T-helper 1 cell treated with Interleukin-12 subunit alpha and Interleukin-12 subunit beta and Interleukin-4 antibody, amounts not matched to agents 30 ng/mL and 1 ng/mL, for 36 hours (primary cell): ENCODE results near the gene DKC1. TPM values are rescaled to one million over a fixed set of nuclear protein-coding genes. Genes with fewer than 3 reads are reported as not detected.

ENCODE experiments used
- intact Hi-C: fragments of 100-400 bp; cut with micrococcal nuclease; formaldehyde crosslinking; loops from one replicate; pipeline ENCODE4 v1.15.1; 2024
- total RNA-seq: library from RNA; stranded (reverse); gene quantifications from 2 replicates; pipeline ENCODE4 v1.2.3, GENCODE V29; 2022

DKC1 gene
- 80.4 and 86.0 TPM in 2 replicates for total RNA-seq

DNA sequence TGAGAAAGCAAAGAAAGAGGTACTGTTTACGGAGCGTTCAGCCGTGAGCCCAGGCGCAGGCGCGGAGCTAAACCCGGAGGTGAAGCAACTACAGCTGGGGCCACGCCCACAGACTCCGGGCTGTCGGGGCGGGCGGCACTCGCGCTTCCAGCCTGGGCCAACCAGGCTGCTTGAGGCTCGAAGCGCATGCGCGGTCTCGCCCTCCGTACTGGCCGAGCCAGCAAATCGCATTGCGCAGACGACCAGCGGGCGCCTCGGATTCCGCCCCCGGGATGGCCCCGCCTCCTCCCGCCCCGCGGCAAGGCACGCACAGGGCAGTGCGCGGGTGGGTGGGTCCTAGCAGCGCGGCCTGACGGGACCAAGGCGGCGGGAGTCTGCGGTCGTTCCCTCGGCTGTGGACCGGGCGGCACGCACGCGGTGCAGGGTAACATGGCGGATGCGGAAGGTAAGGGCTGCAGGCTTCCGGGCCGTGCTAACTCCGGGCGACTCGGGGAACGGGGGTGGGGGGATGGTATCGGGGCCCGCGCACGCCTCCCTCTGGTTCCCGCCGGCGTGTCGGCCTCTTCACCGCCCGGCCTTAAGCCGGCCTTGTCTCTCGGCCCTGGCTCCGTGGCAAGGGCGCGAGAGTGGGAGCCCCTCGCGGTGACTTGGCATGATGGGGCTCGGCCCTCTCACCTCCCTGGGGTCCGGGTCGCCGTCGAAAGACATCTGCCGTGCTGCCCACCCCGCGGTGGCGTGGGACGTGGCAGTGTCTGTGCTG lies at the start of gene DKC1:
TSS of gene DKC1 (plus strand) at position 328 of the 760 bp plus-strand sequence. CDS start at position 430, 102 bp downstream.
- intact Hi-C loops = loop anchor here (1.0 to 2.0 kb wide), 9 partner anchors 14 to 790 kb away; partner anchors contain the start of genes BRCC3, CMC4, IKBKG and MPP1

GRCh38 chrX:154714925-154715324 lies 47.7 kb upstream of the DKC1 start:
- intact Hi-C loops = loop anchor here (1.0 to 10.0 kb wide), 7 partner anchors 33 to 790 kb away; partner anchors contain the start of genes ARHGAP4, BRCC3, CMC4 and DKC1

DNA sequence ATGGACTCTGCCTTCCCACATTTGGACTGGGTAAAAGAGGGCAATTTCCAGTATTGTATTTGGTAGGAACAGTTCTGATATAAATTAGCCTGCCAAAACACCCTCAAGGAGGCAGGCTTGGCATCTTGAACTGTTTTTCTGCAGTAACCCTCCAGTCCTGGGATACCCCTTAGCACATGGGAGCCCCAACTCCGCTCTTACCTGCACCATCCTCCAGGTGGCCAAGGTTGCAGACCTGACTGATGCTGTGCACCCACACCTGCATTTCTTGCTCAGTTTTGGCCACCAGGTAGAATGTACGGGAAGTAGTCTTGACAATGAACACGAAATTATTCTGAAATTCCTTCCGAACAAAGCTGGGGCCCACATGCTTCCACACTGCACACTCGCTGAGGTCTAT lies 46.8 kb upstream of the DKC1 start:
- intact Hi-C loops = loop anchor here (1.0 to 10.0 kb wide), 6 partner anchors 32 to 791 kb away; partner anchors contain the start of genes ARHGAP4, BRCC3, CMC4 and DKC1

DNA sequence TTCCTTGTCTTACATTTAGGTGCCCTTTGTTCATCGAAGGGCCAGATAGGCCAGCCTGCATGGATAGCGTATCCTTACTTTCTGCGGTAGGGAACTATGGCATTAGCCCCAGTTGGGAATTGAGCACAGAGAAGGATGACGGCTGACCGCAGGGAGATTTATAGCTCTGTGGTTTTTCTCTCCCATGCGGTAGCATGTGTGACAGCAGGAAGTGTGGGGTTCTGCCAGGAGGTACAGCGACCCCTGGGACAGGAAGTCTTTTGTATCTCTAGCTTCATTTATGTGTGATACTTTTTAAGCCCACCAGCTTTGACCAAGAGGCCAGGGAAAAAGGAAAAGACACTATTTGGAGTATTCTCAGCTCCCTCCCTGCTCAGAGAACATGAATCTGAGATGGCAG lies 44.8 kb upstream of the DKC1 start:
- intact Hi-C loops = loop anchor here (2.0 to 10.0 kb wide), 4 partner anchors 17 to 793 kb away; partner anchors contain the start of genes ARHGAP4, BRCC3, CMC4 and MTCP1

DNA sequence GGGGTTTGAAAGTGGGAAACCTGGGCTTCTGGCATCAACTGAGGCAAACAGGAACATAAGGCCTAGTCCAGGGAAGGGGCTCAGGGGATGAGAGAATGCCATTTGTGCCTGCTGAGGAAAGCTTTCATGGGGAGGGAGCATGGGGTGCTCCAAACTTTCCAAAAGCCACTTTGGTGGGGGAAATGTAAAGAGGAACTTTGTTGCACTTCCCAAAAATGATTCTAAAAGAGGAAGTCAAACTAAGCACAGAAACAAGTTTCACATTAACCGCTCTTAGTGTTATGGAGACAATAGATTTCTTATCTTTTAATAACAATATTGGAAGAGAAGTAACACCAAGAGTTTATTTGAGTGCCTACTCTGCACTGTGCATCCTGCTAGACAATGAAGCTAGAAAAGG lies 44.0 kb upstream of the DKC1 start:
- intact Hi-C loops = loop anchor here (1.0 to 10.0 kb wide), 5 partner anchors 9 to 794 kb away; partner anchors contain the start of genes ARHGAP4, BRCC3, CMC4 and MTCP1

DNA sequence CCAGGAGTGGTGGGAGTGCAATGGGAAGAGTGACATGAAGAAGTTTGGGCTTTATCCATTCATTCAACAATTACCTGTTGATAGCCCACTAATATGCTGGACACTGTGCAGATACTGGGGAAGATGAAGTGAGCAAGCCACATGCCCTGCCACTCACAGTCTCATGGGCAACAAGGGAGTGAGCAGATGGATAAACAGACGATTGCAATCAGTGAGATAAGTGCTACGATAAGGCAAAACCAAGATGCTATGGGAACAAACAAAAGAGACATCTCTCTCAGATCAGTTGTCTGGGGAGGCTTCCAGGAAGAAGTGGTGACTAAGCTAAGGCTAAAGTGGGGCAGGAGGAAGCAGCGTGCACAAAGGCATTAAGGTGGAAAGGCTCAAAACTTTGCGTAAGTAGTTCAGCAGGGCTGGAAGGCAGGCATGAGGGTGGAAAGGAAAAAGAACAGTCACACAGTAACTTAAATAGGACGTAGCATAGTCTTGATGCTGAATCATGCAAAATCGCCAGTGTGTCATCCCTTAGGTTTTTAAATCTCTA lies 43.5 kb upstream of the DKC1 start:
- intact Hi-C loops = loop anchor here (1.0 to 10.0 kb wide), 5 partner anchors 8 to 794 kb away; partner anchors contain the start of genes ARHGAP4, BRCC3, CMC4 and MTCP1

- intact Hi-C loops = no loop called here
These were observed 42.6 kb upstream of the DKC1 start for GRCh38 chrX:154720067-154720466.

- intact Hi-C loops = no loop called here
These were observed 41.5 kb upstream of the DKC1 start for GRCh38 chrX:154721155-154721554.

GRCh38 chrX:154724993-154725756 lies 37.5 kb upstream of the DKC1 start:
- intact Hi-C loops = loop anchor here (1.0 to 2.0 kb wide), 3 partner anchors 9 to 23 kb away; no protein-coding TSS in a partner anchor

GRCh38 chrX:154727418-154727817 lies 35.2 kb upstream of the DKC1 start:
- intact Hi-C loops = loop anchor here (1.0 kb wide), 1 partner anchor 8 kb away; no protein-coding TSS in a partner anchor

GRCh38 chrX:154727871-154728270 lies 34.8 kb upstream of the DKC1 start:
- intact Hi-C loops = loop anchor here (1.0 kb wide), 1 partner anchor 9 kb away; no protein-coding TSS in a partner anchor

GRCh38 chrX:154728431-154729190 lies 34.1 kb upstream of the DKC1 start:
- intact Hi-C loops = no loop called here

DNA sequence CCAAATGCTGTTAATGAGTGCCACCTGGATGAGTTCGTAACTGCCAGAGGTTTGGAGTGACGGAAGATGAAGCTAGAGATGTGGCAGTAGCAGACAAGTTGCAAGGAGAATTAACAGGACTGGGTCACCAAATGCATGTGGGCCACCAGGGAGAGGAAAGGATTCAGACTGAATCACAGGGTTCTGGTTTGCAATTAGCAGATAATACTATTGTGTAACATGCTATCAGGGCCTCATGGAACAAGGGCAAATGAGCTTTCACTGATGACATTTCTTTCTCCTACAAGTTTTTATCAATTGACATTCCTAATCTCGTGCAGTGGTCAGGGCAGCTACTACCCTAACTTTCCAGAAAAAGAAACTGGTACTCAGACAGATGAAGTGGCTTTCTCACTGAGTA lies 33.2 kb upstream of the DKC1 start:
- intact Hi-C loops = no loop called here

DNA sequence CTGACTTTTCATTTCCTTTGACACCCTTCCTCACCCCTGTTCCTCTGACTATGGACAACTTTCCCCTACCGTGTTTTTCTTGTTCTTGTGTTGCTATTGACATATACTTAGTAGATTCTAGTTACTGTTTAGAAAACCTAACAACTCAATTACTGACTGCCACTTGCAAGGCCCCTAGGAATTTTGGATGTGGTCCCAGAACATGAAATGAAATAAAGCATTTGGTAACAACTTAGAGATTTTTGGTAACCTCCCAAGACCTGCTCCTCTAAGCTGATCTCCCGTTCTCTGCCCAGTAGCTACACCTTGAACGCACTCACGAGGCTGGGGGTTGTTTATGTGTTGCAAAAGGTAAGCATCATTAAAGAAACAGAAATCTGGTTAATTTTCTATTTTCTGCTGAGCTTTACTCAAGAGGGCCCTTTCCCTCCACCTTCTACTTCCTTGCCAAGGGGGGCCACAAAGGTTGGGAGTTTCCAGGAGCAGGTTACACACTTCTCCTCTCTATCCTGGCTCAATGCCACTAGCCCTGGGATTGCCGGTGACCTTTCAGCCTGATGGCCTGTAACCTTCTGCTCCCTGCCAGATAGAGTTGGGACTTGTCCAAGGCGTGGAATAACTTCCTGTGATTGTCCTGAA lies 32.3 kb upstream of the DKC1 start:
- intact Hi-C loops = no loop called here

GRCh38 chrX:154731184-154731583 lies 31.5 kb upstream of the DKC1 start:
- intact Hi-C loops = no loop called here

DNA sequence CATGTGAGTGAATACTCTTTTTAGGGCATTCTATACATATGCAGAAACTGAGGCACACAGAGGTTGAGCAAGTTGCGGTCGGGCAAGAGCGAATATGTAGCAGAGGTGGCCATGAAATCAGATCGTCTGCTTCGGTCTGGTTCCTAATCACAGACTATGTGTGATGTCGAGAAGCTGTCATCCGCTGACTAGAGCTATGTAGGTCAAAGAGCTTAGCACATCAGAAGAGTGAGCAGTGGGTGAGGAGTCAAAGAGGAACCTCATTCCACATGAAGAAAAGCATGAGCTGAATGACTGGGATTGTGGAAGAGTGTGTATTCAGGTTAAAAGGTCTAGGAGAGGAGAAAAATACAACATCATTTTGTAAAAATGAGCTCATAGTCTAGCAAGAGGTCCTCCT lies 30.8 kb upstream of the DKC1 start:
- intact Hi-C loops = loop anchor here (1.0 kb wide), 1 partner anchor 8 kb away; no protein-coding TSS in a partner anchor

GRCh38 chrX:154732421-154733065 lies 30.1 kb upstream of the DKC1 start:
- intact Hi-C loops = loop anchor here (1.0 kb wide), 1 partner anchor 8 kb away; no protein-coding TSS in a partner anchor

- intact Hi-C loops = no loop called here
These were observed 29.6 kb upstream of the DKC1 start for GRCh38 chrX:154733066-154733425.

DNA sequence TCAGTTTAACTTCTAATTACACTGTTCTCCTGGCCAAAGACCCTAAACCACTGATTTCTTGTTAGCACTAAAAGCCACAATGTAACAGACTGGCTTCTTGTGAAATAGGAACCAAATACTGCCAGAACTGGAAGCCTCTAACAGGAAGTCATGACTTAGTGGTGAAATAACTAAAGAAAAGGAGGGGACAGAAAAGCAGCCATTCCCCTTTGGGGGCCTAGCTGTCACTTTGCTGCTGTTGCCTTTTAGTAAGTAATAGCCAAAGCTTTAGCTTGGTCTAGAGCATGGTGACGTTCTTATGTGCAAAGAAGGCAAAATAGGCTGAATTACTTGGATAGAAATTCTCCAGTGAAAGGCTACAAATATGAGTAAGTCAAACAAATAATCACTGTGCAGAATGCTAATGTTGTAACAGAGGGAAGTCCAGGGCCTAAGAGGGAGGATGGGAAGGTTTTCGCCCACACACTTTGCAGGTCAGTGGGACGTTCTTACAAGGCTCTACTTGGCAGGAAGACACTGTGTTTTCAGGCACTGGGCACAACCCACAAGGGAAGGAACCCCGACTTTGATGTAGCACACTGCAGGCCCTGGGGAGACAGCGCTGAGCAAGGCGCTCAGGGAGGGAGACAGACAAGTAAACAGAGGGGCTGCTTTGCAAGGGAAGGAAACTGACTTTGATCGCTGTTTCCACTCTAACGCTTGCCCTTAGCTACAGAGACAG lies 28.4 kb upstream of the DKC1 start:
- intact Hi-C loops = loop anchor here (1.0 to 2.0 kb wide), 3 partner anchors 9 to 29 kb away; partner anchors contain the start of gene DKC1
